Suprapubic skin (tissue), 3 donors: ENCODE data around the gene GALE.
"Not testable (repeated sequence)": the region's sequence is repeated elsewhere in the genome, so short reads cannot be mapped to it uniquely, and the experiment has no call there.

Source experiments
- EP300 ChIP-seq: sonication (generic); formaldehyde crosslinking; IDR thresholded peaks from one replicate; pipeline ENCODE4 v1.6.1; 2017; ENCODE audit warnings: antibody characterized with exemption
- TF ChIP-seq, protein P1 (sequence below), 2 donors: fragments of 200-600 bp in 1 of 2; fragments of 450-650 bp in 1 of 2; sonication (generic) in 1 of 2; IDR thresholded peaks; one replicate each; pipeline ENCODE4 v1.5.1; 2016 to 2019; ENCODE audit warnings: antibody characterized with exemption in 2 of 2, mild to moderate bottlenecking in 1 of 2, moderate library complexity in 1 of 2

- TF ChIP-seq, protein P1, sequence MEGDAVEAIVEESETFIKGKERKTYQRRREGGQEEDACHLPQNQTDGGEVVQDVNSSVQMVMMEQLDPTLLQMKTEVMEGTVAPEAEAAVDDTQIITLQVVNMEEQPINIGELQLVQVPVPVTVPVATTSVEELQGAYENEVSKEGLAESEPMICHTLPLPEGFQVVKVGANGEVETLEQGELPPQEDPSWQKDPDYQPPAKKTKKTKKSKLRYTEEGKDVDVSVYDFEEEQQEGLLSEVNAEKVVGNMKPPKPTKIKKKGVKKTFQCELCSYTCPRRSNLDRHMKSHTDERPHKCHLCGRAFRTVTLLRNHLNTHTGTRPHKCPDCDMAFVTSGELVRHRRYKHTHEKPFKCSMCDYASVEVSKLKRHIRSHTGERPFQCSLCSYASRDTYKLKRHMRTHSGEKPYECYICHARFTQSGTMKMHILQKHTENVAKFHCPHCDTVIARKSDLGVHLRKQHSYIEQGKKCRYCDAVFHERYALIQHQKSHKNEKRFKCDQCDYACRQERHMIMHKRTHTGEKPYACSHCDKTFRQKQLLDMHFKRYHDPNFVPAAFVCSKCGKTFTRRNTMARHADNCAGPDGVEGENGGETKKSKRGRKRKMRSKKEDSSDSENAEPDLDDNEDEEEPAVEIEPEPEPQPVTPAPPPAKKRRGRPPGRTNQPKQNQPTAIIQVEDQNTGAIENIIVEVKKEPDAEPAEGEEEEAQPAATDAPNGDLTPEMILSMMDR (IDR thresholded peaks at IDR 0.05): not testable (repeated sequence)
- not testable (repeated sequence) for TF ChIP-seq EP300
Measured at GRCh38 chr1:23794732-23795182, 5.8 kb downstream of the GALE start.
